ENCODE measurements around the gene PATE2.

Gene PATE2

GRCh38 chr11:125770583-125770982, 8.0 kb downstream of the PATE2 start:
- Histone ChIP-seq H3K9me3 (ENCODE audit: insufficient read depth, low read depth, low read length) (no peaks in the 10 kb centered on the region), H3K27ac (ENCODE audit: low read depth, low read length) (no peak overlapping the region), H3K27me3 (ENCODE audit: insufficient read depth, low read length) (no peaks in the 10 kb centered on the region), H3K4me3 (ENCODE audit: low read length) (no peak overlapping the region), H3K9ac (ENCODE audit: low read depth, low read length) (no peak overlapping the region), H3K4me1 (ENCODE audit: insufficient read depth, low read length) (no peaks in the 10 kb centered on the region; the same call in 1 of the 2 replicates), H3K36me3 (ENCODE audit: insufficient read depth, low read length) (no peaks in the 10 kb centered on the region)
- WGBS, result 87% methylated on average over 2 of the region's 2 CpGs

- no peaks in the 10 kb centered on the region for H3K9me3 ChIP-seq (ENCODE audit: insufficient read depth, low read depth, low read length)
- 87% methylated on average over 9 of the region's 10 CpGs for WGBS
Observed at GRCh38 chr11:125768336-125769046, 10.1 kb downstream of the PATE2 start.

GRCh38 chr11:125766251-125766650, 12.4 kb downstream of the PATE2 start:
- WGBS, result 82% methylated on average over 1 of the region's 1 CpG
- Histone ChIP-seq H3K4me1 (ENCODE audit: insufficient read depth, low read length) (no peaks in the 10 kb centered on the region; the same call in 1 of the 2 replicates), H3K9me3 (ENCODE audit: insufficient read depth, low read depth, low read length) (no peaks in the 10 kb centered on the region), H3K36me3 (ENCODE audit: insufficient read depth, low read length) (no peaks in the 10 kb centered on the region), H3K4me3 (ENCODE audit: low read length) (no peak overlapping the region), H3K27ac (ENCODE audit: low read depth, low read length) (no peak overlapping the region), H3K9ac (ENCODE audit: low read depth, low read length) (no peak overlapping the region), H3K27me3 (ENCODE audit: insufficient read depth, low read length) (no peaks in the 10 kb centered on the region)

More at GRCh38 chr11:125768336-125769046, 10.1 kb downstream of the PATE2 start:
- H3K4me3 ChIP-seq (ENCODE audit: low read length), result no peak overlapping the region
- no peaks in the 10 kb centered on the region; the same call in 1 of the 2 replicates for H3K4me1 ChIP-seq (ENCODE audit: insufficient read depth, low read length)
- H3K36me3 ChIP-seq (ENCODE audit: insufficient read depth, low read length), result no peaks in the 10 kb centered on the region
- H3K27me3 ChIP-seq (ENCODE audit: insufficient read depth, low read length), result no peaks in the 10 kb centered on the region
- no peak overlapping the region for H3K9ac ChIP-seq (ENCODE audit: low read depth, low read length)
- no peak overlapping the region for H3K27ac ChIP-seq (ENCODE audit: low read depth, low read length)

GRCh38 chr11:125763483-125763882, 15.1 kb downstream of the PATE2 start:
- H3K27me3 ChIP-seq (ENCODE audit: insufficient read depth, low read length), result no peaks in the 10 kb centered on the region
- H3K27ac ChIP-seq (ENCODE audit: low read depth, low read length), result no peak overlapping the region
- no peaks in the 10 kb centered on the region for H3K9me3 ChIP-seq (ENCODE audit: insufficient read depth, low read depth, low read length)
- H3K4me3 ChIP-seq (ENCODE audit: low read length), result no peak overlapping the region
- no peak overlapping the region for H3K9ac ChIP-seq (ENCODE audit: low read depth, low read length)
- 94% methylated on average over 2 of the region's 2 CpGs for WGBS
- no peaks in the 10 kb centered on the region; the same call in 1 of the 2 replicates for H3K4me1 ChIP-seq (ENCODE audit: insufficient read depth, low read length)
- H3K36me3 ChIP-seq (ENCODE audit: insufficient read depth, low read length), result no peaks in the 10 kb centered on the region

GRCh38 chr11:125762445-125762844, 16.2 kb downstream of the PATE2 start:
- Histone ChIP-seq H3K9ac (ENCODE audit: low read depth, low read length) (no peak overlapping the region), H3K9me3 (ENCODE audit: insufficient read depth, low read depth, low read length) (no peaks in the 10 kb centered on the region), H3K36me3 (ENCODE audit: insufficient read depth, low read length) (no peaks in the 10 kb centered on the region), H3K4me1 (ENCODE audit: insufficient read depth, low read length) (no peaks in the 10 kb centered on the region; the same call in 1 of the 2 replicates), H3K4me3 (ENCODE audit: low read length) (no peak overlapping the region), H3K27me3 (ENCODE audit: insufficient read depth, low read length) (no peaks in the 10 kb centered on the region), H3K27ac (ENCODE audit: low read depth, low read length) (no peak overlapping the region)
- no CpG with 5 or more reads among the region's 1 CpG for WGBS

GRCh38 chr11:125756050-125756449, 22.6 kb downstream of the PATE2 start:
- H3K27ac ChIP-seq (ENCODE audit: low read depth, low read length), result no peak overlapping the region
- H3K9me3 ChIP-seq (ENCODE audit: insufficient read depth, low read depth, low read length), result no peaks in the 10 kb centered on the region
- H3K27me3 ChIP-seq (ENCODE audit: insufficient read depth, low read length), result no peaks in the 10 kb centered on the region
- no peaks in the 10 kb centered on the region for H3K36me3 ChIP-seq (ENCODE audit: insufficient read depth, low read length)
- 92% methylated on average over 7 of the region's 7 CpGs for WGBS
- no peaks in the 10 kb centered on the region for H3K4me1 ChIP-seq (ENCODE audit: insufficient read depth, low read length)
- H3K9ac ChIP-seq (ENCODE audit: low read depth, low read length), result no peak overlapping the region
- no peak overlapping the region for H3K4me3 ChIP-seq (ENCODE audit: low read length)

- no peak overlapping the region for H3K27ac ChIP-seq (ENCODE audit: low read depth, low read length)
- H3K9ac ChIP-seq (ENCODE audit: low read depth, low read length), result no peak overlapping the region
- no peaks in the 10 kb centered on the region for H3K27me3 ChIP-seq (ENCODE audit: insufficient read depth, low read length)
- no peaks in the 10 kb centered on the region for H3K36me3 ChIP-seq (ENCODE audit: insufficient read depth, low read length)
- WGBS, result 70% methylated on average over 2 of the region's 2 CpGs
- no peaks in the 10 kb centered on the region for H3K4me1 ChIP-seq (ENCODE audit: insufficient read depth, low read length)
- no peaks in the 10 kb centered on the region for H3K9me3 ChIP-seq (ENCODE audit: insufficient read depth, low read depth, low read length)
- no peak overlapping the region for H3K4me3 ChIP-seq (ENCODE audit: low read length)
Observed at GRCh38 chr11:125750629-125751028, 28.0 kb downstream of the PATE2 start.

- WGBS, result 92% methylated on average over 3 of the region's 3 CpGs
- Histone ChIP-seq H3K27me3 (ENCODE audit: insufficient read depth, low read length) (no peaks in the 10 kb centered on the region), H3K4me3 (ENCODE audit: low read length) (no peak within 1 kb of the TSS), H3K36me3 (ENCODE audit: insufficient read depth, low read length) (no peaks in the 10 kb centered on the region), H3K4me1 (ENCODE audit: insufficient read depth, low read length) (no peaks in the 10 kb centered on the region), H3K27ac (ENCODE audit: low read depth, low read length) (no peak within 1 kb of the TSS), H3K9me3 (ENCODE audit: insufficient read depth, low read depth, low read length) (no peaks in the 10 kb centered on the region), H3K9ac (ENCODE audit: low read depth, low read length) (no peak within 1 kb of the TSS)
Observed at GRCh38 chr11:125745979-125746378, 32.6 kb downstream of the PATE2 start, which contains the start of gene PATE1. Gene PATE1, plus strand, starts transcription at chr11:125746279. Its CDS starts 26 bp downstream, at chr11:125746305.

GRCh38 chr11:125743681-125744080, 34.9 kb downstream of the PATE2 start:
- Histone ChIP-seq H3K36me3 (ENCODE audit: insufficient read depth, low read length) (no peaks in the 10 kb centered on the region), H3K9me3 (ENCODE audit: insufficient read depth, low read depth, low read length) (no peaks in the 10 kb centered on the region), H3K27me3 (ENCODE audit: insufficient read depth, low read length) (no peaks in the 10 kb centered on the region), H3K4me3 (ENCODE audit: low read length) (no peak overlapping the region), H3K9ac (ENCODE audit: low read depth, low read length) (no peak overlapping the region), H3K4me1 (ENCODE audit: insufficient read depth, low read length) (no peaks in the 10 kb centered on the region), H3K27ac (ENCODE audit: low read depth, low read length) (no peak overlapping the region)
- WGBS, result 91% methylated on average over 1 of the region's 1 CpG

- Histone ChIP-seq H3K9me3 (ENCODE audit: insufficient read depth, low read depth, low read length) (no peaks in the 10 kb centered on the region), H3K36me3 (ENCODE audit: insufficient read depth, low read length) (no peaks in the 10 kb centered on the region), H3K9ac (ENCODE audit: low read depth, low read length) (no peak overlapping the region), H3K4me1 (ENCODE audit: insufficient read depth, low read length) (no peaks in the 10 kb centered on the region), H3K27ac (ENCODE audit: low read depth, low read length) (no peak overlapping the region), H3K4me3 (ENCODE audit: low read length) (no peak overlapping the region), H3K27me3 (ENCODE audit: insufficient read depth, low read length) (no peaks in the 10 kb centered on the region)
Observed at GRCh38 chr11:125740617-125741016, 38.0 kb downstream of the PATE2 start.

- Histone ChIP-seq H3K9me3 (ENCODE audit: insufficient read depth, low read depth, low read length) (no peaks in the 10 kb centered on the region), H3K27ac (ENCODE audit: low read depth, low read length) (no peak overlapping the region), H3K27me3 (ENCODE audit: insufficient read depth, low read length) (no peaks in the 10 kb centered on the region), H3K36me3 (ENCODE audit: insufficient read depth, low read length) (no peaks in the 10 kb centered on the region), H3K9ac (ENCODE audit: low read depth, low read length) (no peak overlapping the region), H3K4me3 (ENCODE audit: low read length) (no peak overlapping the region), H3K4me1 (ENCODE audit: insufficient read depth, low read length) (no peaks in the 10 kb centered on the region)
- WGBS, result 94% methylated on average over 3 of the region's 3 CpGs
Observed at GRCh38 chr11:125728969-125729368, 49.7 kb downstream of the PATE2 start.
